Measurements from ENCODE around the gene TMEM19. TPM values are rescaled to one million over a fixed set of nuclear protein-coding genes. Genes with fewer than 3 reads are reported as not detected.
"Not testable (repeated sequence)": the region's sequence is repeated elsewhere in the genome, so short reads cannot be mapped to it uniquely, and the experiment has no call there.

Gene TMEM19
- total RNA-seq, 1 donor from 2014 or later = 52.2 TPM

GRCh38 chr12:71665090-71665463 lies 20.8 kb upstream of the TMEM19 start:
- DNase-seq (ENCODE audit: low spot score) = no peak

- no peak for DNase-seq (ENCODE audit: low spot score)
These were observed 19.6 kb upstream of the TMEM19 start for GRCh38 chr12:71666259-71666658.

- DNase-seq (ENCODE audit: low spot score) = no peak
These were observed 14.6 kb upstream of the TMEM19 start for GRCh38 chr12:71671311-71671710.

GRCh38 chr12:71671816-71672215 lies 14.1 kb upstream of the TMEM19 start:
- DNase-seq (ENCODE audit: low spot score) = no peak

GRCh38 chr12:71682466-71682865 lies 3.4 kb upstream of the TMEM19 start:
- DNase-seq (ENCODE audit: low spot score) = no peak

GRCh38 chr12:71683633-71684032 lies 2.2 kb upstream of the TMEM19 start:
- DNase-seq (ENCODE audit: low spot score) = no peak

- no peak for DNase-seq (ENCODE audit: low spot score)
These were observed 1.8 kb upstream of the TMEM19 start for GRCh38 chr12:71684081-71684480.

GRCh38 chr12:71685312-71685906 lies 473 bp upstream of the TMEM19 start:
- DNase-seq (ENCODE audit: low spot score) = no peak

GRCh38 chr12:71686658-71687025 lies 760 bp downstream of the TMEM19 start:
- no peak for DNase-seq (ENCODE audit: low spot score)

GRCh38 chr12:71687172-71687571 lies 1.3 kb downstream of the TMEM19 start:
- DNase-seq (ENCODE audit: low spot score) = not testable (repeated sequence)

- DNase-seq (ENCODE audit: low spot score) = no peak
These were observed 3.2 kb downstream of the TMEM19 start for GRCh38 chr12:71688961-71689570.

GRCh38 chr12:71691504-71692129 lies 5.7 kb downstream of the TMEM19 start:
- DNase-seq (ENCODE audit: low spot score) = no peak

GRCh38 chr12:71693126-71693525 lies 7.2 kb downstream of the TMEM19 start:
- no peak for DNase-seq (ENCODE audit: low spot score)

GRCh38 chr12:71693651-71694050 lies 7.8 kb downstream of the TMEM19 start:
- DNase-seq (ENCODE audit: low spot score) = not testable (repeated sequence)

GRCh38 chr12:71694099-71694820 lies 8.4 kb downstream of the TMEM19 start:
- DNase-seq (ENCODE audit: low spot score) = peak; percentile 38

GRCh38 chr12:71695782-71696181 lies 9.9 kb downstream of the TMEM19 start:
- no peak for DNase-seq (ENCODE audit: low spot score)

GRCh38 chr12:71702181-71702580 lies 16.3 kb downstream of the TMEM19 start:
- not testable (repeated sequence) for DNase-seq (ENCODE audit: low spot score)

GRCh38 chr12:71702590-71702989 lies 16.7 kb downstream of the TMEM19 start:
- DNase-seq (ENCODE audit: low spot score) = no peak

GRCh38 chr12:71703206-71703605 lies 17.3 kb downstream of the TMEM19 start:
- DNase-seq (ENCODE audit: low spot score) = no peak

- DNase-seq (ENCODE audit: low spot score) = no peak
These were observed 19.0 kb downstream of the TMEM19 start for GRCh38 chr12:71704920-71705319.

GRCh38 chr12:71708658-71709057 lies 22.8 kb downstream of the TMEM19 start:
- no peak for DNase-seq (ENCODE audit: low spot score)

GRCh38 chr12:71710276-71711125 lies 24.6 kb downstream of the TMEM19 start:
- DNase-seq (ENCODE audit: low spot score) = no peak

Measured in umbilical cord (tissue), 2 donors.